ENCODE measurements around the gene CHSY1. TPM values are rescaled to one million over a fixed set of nuclear protein-coding genes. Genes with fewer than 3 reads are reported as not detected.

The CHSY1 gene
- total RNA-seq, 1 donor from 2014 or later, result 28.0 TPM

GRCh38 chr15:101147181-101147580, 104.7 kb downstream of the CHSY1 start:
- no peaks in the 10 kb centered on the region for H3K27me3 ChIP-seq
- no peak overlapping the region for H3K27ac ChIP-seq
- H3K36me3 ChIP-seq, result no peaks in the 10 kb centered on the region
- intact Hi-C loops (cut with DNase I), result no loop called here
- no peak for TF ChIP-seq POLR2A (IDR thresholded peaks at IDR 0.05)
- TF ChIP-seq POLR2AphosphoS5 (IDR thresholded peaks at IDR 0.05; ENCODE audit: insufficient read depth in 1 of 2, low read depth in 1 of 2), result no peak
- no peak for TF ChIP-seq CTCF (IDR thresholded peaks at IDR 0.05)
- H3K4me3 ChIP-seq, result no peak overlapping the region
- DNase-seq (ENCODE audit: extremely low spot score in 2 of 2), result no peak
- peaks cover 4% of the 10 kb centered on the region for H3K4me1 ChIP-seq
- H3K9me3 ChIP-seq, result no peaks in the 10 kb centered on the region

GRCh38 chr15:101146118-101146702, 105.6 kb downstream of the CHSY1 start:
- Histone ChIP-seq H3K36me3 (no peaks in the 10 kb centered on the region), H3K4me3 (no peak overlapping the region), H3K9me3 (no peaks in the 10 kb centered on the region), H3K27me3 (no peaks in the 10 kb centered on the region), H3K27ac (no peak overlapping the region), H3K4me1 (peaks cover 4% of the 10 kb centered on the region)
- intact Hi-C loops (cut with DNase I), result no loop called here
- DNase-seq (ENCODE audit: extremely low spot score in 2 of 2), result no peak
- TF ChIP-seq CTCF (IDR thresholded peaks at IDR 0.05) (no peak), POLR2A (IDR thresholded peaks at IDR 0.05) (no peak), POLR2AphosphoS5 (IDR thresholded peaks at IDR 0.05; ENCODE audit: insufficient read depth in 1 of 2, low read depth in 1 of 2) (no peak)

- H3K4me1 ChIP-seq, result peaks cover 4% of the 10 kb centered on the region
- H3K27me3 ChIP-seq, result no peaks in the 10 kb centered on the region
- TF ChIP-seq CTCF (IDR thresholded peaks at IDR 0.05), result no peak
- no peak for TF ChIP-seq POLR2AphosphoS5 (IDR thresholded peaks at IDR 0.05; ENCODE audit: insufficient read depth in 1 of 2, low read depth in 1 of 2)
- no peak for TF ChIP-seq POLR2A (IDR thresholded peaks at IDR 0.05)
- intact Hi-C loops (cut with DNase I), result no loop called here
- no peaks in the 10 kb centered on the region for H3K36me3 ChIP-seq
- no peaks in the 10 kb centered on the region for H3K9me3 ChIP-seq
- DNase-seq (ENCODE audit: extremely low spot score in 2 of 2), result no peak
- H3K4me3 ChIP-seq, result no peak overlapping the region
- no peak overlapping the region for H3K27ac ChIP-seq
Measured at GRCh38 chr15:101145362-101145761, 106.5 kb downstream of the CHSY1 start.

GRCh38 chr15:101143321-101143720, 108.5 kb downstream of the CHSY1 start:
- intact Hi-C loops (cut with DNase I), result no loop called here
- Histone ChIP-seq H3K27ac (no peak overlapping the region), H3K27me3 (no peaks in the 10 kb centered on the region), H3K9me3 (no peaks in the 10 kb centered on the region), H3K36me3 (no peaks in the 10 kb centered on the region), H3K4me3 (no peak overlapping the region), H3K4me1 (peaks cover 4% of the 10 kb centered on the region)
- TF ChIP-seq POLR2AphosphoS5 (IDR thresholded peaks at IDR 0.05; ENCODE audit: insufficient read depth in 1 of 2, low read depth in 1 of 2) (no peak), CTCF (IDR thresholded peaks at IDR 0.05) (no peak), POLR2A (IDR thresholded peaks at IDR 0.05) (no peak)
- no peak for DNase-seq (ENCODE audit: extremely low spot score in 2 of 2)

- peaks cover 4% of the 10 kb centered on the region for H3K4me1 ChIP-seq
- no peak for TF ChIP-seq POLR2A (IDR thresholded peaks at IDR 0.05)
- TF ChIP-seq POLR2AphosphoS5 (IDR thresholded peaks at IDR 0.05; ENCODE audit: insufficient read depth in 1 of 2, low read depth in 1 of 2), result no peak
- TF ChIP-seq CTCF (IDR thresholded peaks at IDR 0.05), result no peak
- no peak overlapping the region for H3K4me3 ChIP-seq
- H3K9me3 ChIP-seq, result no peaks in the 10 kb centered on the region
- intact Hi-C loops (cut with DNase I), result no loop called here
- H3K27ac ChIP-seq, result no peak overlapping the region
- no peaks in the 10 kb centered on the region for H3K36me3 ChIP-seq
- DNase-seq (ENCODE audit: extremely low spot score in 2 of 2), result no peak
- H3K27me3 ChIP-seq, result no peaks in the 10 kb centered on the region
Measured at GRCh38 chr15:101142711-101143110, 109.1 kb downstream of the CHSY1 start.
